T-helper 1 cell treated with Interleukin-12 subunit alpha and Interleukin-12 subunit beta and Interleukin-4 antibody, amounts not matched to agents 30 ng/mL and 1 ng/mL, for 36 hours (primary cell): ENCODE measurements around the gene DRD2. TPM values are rescaled to one million over a fixed set of nuclear protein-coding genes. Genes with fewer than 3 reads are reported as not detected.

Experiments used
- intact Hi-C: fragments of 100-400 bp; cut with micrococcal nuclease; formaldehyde crosslinking; loops from one replicate; pipeline ENCODE4 v1.15.1; 2024
- total RNA-seq: library from RNA; stranded (reverse); gene quantifications from 2 replicates; pipeline ENCODE4 v1.2.3, GENCODE V29; 2022

The DRD2 gene
- total RNA-seq, 1 donor from 2014 or later: not detected

- intact Hi-C loops: no loop called here
These were observed 12.4 kb upstream of the DRD2 start for GRCh38 chr11:113487622-113488021.

- intact Hi-C loops: no loop called here
These were observed 9.0 kb upstream of the DRD2 start for GRCh38 chr11:113484223-113484622.

GRCh38 chr11:113481672-113482071, 6.5 kb upstream of the DRD2 start:
- intact Hi-C loops: no loop called here

- intact Hi-C loops: no loop called here
These were observed 6.0 kb upstream of the DRD2 start for GRCh38 chr11:113481226-113481625.

GRCh38 chr11:113477321-113477720, 2.1 kb upstream of the DRD2 start:
- intact Hi-C loops: no loop called here

- intact Hi-C loops: no loop called here
These were observed 1.4 kb upstream of the DRD2 start for GRCh38 chr11:113476553-113476952.

- intact Hi-C loops: loop anchor here (1.0 kb wide), 1 partner anchor 160 kb away; the partner anchor contains the start of gene TTC12
These were observed 637 bp downstream of the DRD2 start for GRCh38 chr11:113474362-113475159.

- intact Hi-C loops: loop anchor here (1.0 kb wide), 1 partner anchor 160 kb away; the partner anchor contains the start of gene TTC12
These were observed 1.2 kb downstream of the DRD2 start for GRCh38 chr11:113473983-113474361.

GRCh38 chr11:113472471-113472870, 2.7 kb downstream of the DRD2 start:
- intact Hi-C loops: no loop called here

- intact Hi-C loops: no loop called here
These were observed 5.0 kb downstream of the DRD2 start for GRCh38 chr11:113470233-113470632.

- intact Hi-C loops: no loop called here
These were observed 6.4 kb downstream of the DRD2 start for GRCh38 chr11:113468726-113469345.

GRCh38 chr11:113467545-113467944, 7.7 kb downstream of the DRD2 start:
- intact Hi-C loops: no loop called here

GRCh38 chr11:113465786-113466185, 9.4 kb downstream of the DRD2 start:
- intact Hi-C loops: no loop called here

- intact Hi-C loops: no loop called here
These were observed 10.8 kb downstream of the DRD2 start for GRCh38 chr11:113464416-113464815.

GRCh38 chr11:113462830-113463229, 12.4 kb downstream of the DRD2 start:
- intact Hi-C loops: no loop called here

GRCh38 chr11:113461639-113462038, 13.6 kb downstream of the DRD2 start:
- intact Hi-C loops: no loop called here

GRCh38 chr11:113460469-113460868, 14.7 kb downstream of the DRD2 start:
- intact Hi-C loops: no loop called here

GRCh38 chr11:113458189-113458588, 17.0 kb downstream of the DRD2 start:
- intact Hi-C loops: no loop called here

GRCh38 chr11:113457784-113458183, 17.4 kb downstream of the DRD2 start:
- intact Hi-C loops: no loop called here

- intact Hi-C loops: no loop called here
These were observed 20.7 kb downstream of the DRD2 start for GRCh38 chr11:113454455-113454854.

- intact Hi-C loops: no loop called here
These were observed 25.5 kb downstream of the DRD2 start for GRCh38 chr11:113449743-113450142.

- intact Hi-C loops: no loop called here
These were observed 26.9 kb downstream of the DRD2 start for GRCh38 chr11:113448316-113448677.
